Measurements from ENCODE around the gene R3HDM1.

- TF ChIP-seq EZH2phosphoT487 (IDR thresholded peaks at IDR 0.05; ENCODE audit: borderline replicate concordance, low read depth, low read length), result no peak
- no peak for TF ChIP-seq CTCF (conservative IDR thresholded peaks at IDR 0.05; ENCODE audit: low read length)
Observed at GRCh38 chr2:135570884-135571283, 39.6 kb downstream of the R3HDM1 start.
